Panc1 (cell line): ENCODE data around the gene ZFP14. TPM values are rescaled to one million over a fixed set of nuclear protein-coding genes. Genes with fewer than 3 reads are reported as not detected.
"Not testable (repeated sequence)": the region's sequence is repeated elsewhere in the genome, so short reads cannot be mapped to it uniquely, and the experiment has no call there.

Experiments used
- ATAC-seq: fragments of 200-7000 bp; cut with Tn5 transposase; 2 replicates; pipeline ENCODE4 v1.9.1; 2020; ENCODE audit warnings: mild to moderate bottlenecking, moderate library complexity
- BruUV-seq: library from RNA; stranded (reverse); fragments of 400-500 nt; replicated peaks from 2 replicates; lab custom pipeline; 2021; lab: Mats Ljungman, UMichigan
- CTCF ChIA-PET: fragments of 300-600 bp; sonication (Branson Sonifier 250); formaldehyde crosslinking; loops from one replicate; lab custom pipeline; 2022; ENCODE audit warnings: antibody characterized with exemption; lab: Charles Lee
- POLR2A ChIA-PET: fragments of 300-600 bp; sonication (Branson Sonifier 250); formaldehyde crosslinking; loops from one replicate; lab custom pipeline; 2022; ENCODE audit warnings: antibody characterized with exemption; lab: Charles Lee
- DNase-seq: peaks from one replicate; pipeline ENCODE4 v3.0.0-alpha.2; 2010; ENCODE audit warnings: low read depth, low spot score
- H3K27ac ChIP-seq: 2 replicates; pipeline ENCODE4 v1.5.1; 2011; ENCODE audit warnings: mild to moderate bottlenecking, low read length, inconsistent platforms
- H3K27me3 ChIP-seq: fragments of 200-500 bp; sonication (Bioruptor generic); 2 replicates; pipeline ENCODE4 v1.6.0; 2014; ENCODE audit warnings: low read length, inconsistent platforms; ENCODE audit not compliant: control insufficient read depth, insufficient read depth
- H3K36me3 ChIP-seq: fragments of 200-500 bp; sonication (Bioruptor generic); 2 replicates; pipeline ENCODE4 v1.5.1; 2014; ENCODE audit warnings: inconsistent platforms, mild to moderate bottlenecking, low read length, moderate library complexity; ENCODE audit not compliant: control insufficient read depth, insufficient read depth
- H3K4me1 ChIP-seq: 2 replicates; pipeline ENCODE4 v1.5.1; 2011; ENCODE audit warnings: inconsistent platforms, mild to moderate bottlenecking, low read length, moderate library complexity; ENCODE audit not compliant: control insufficient read depth, insufficient read depth
- H3K4me3 ChIP-seq, 2 experiments: 2 replicates each; pipeline ENCODE4 v1.5.1; 2011 to 2012; ENCODE audit warnings: low read depth in 2 of 2, low read length in 2 of 2, mild to moderate bottlenecking in 2 of 2, inconsistent platforms in 1 of 2, moderate library complexity in 1 of 2
- H3K9me3 ChIP-seq: fragments of 200-500 bp; sonication (Bioruptor generic); 2 replicates; pipeline ENCODE4 v1.5.1; 2014; ENCODE audit warnings: low read depth, mild to moderate bottlenecking, inconsistent platforms, low read length, moderate library complexity; ENCODE audit not compliant: control insufficient read depth, insufficient read depth
- in situ Hi-C: cut with HindIII; loops from 2 replicates; pipeline ENCODE4 v1.10.0; 2016; ENCODE audit warnings: low sequenced_read_pairs, low pct_unique_long_range_greater_than_20kb
- intact Hi-C: fragments of 100-400 bp; cut with micrococcal nuclease; formaldehyde crosslinking; loops from one replicate; pipeline ENCODE4 v1.10.0; 2022; ENCODE audit not compliant: unreplicated experiment
- total RNA-seq: library from RNA; stranded (reverse); gene quantifications from one replicate; pipeline ENCODE4 v1.2.1, GENCODE V29; 2021; ENCODE audit not compliant: unreplicated experiment

The ZFP14 gene
- total RNA-seq, 1 experiment from 2014 or later, result 3.3 TPM

DNA sequence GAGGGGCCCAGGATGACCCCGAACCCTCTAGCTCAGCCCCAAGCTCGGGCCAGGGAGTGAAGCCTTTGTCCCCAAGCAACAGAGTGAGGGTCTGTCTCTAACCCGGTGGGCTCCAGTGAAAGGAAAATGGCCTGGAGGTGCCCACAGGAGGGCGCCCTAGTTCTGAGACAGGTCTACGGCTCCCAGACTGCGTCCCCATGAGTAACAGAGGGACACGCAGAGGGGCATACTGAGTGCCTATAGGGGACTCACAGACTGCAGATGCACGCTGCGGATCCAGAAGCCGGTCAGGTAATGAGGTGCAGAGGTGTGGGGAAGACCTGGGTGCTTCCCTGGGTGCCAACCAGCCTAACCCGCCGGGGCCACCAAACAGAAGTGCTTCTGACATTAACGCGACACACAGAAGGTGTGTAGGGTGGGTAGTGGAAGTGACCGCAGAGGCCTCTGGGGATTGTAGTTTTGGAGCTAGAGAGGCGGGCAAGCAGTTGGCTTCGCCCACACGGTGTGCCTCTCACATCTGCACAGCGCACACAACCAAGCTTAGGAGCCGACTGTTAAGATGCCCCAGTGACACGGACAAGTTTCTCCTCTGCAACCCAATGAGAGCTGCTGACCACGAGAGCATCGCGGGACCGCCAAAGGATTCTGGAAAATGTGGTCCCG is 67.8 kb downstream of the ZFP14 start:
- H3K4me1 ChIP-seq, H3K9me3 ChIP-seq, BruUV-seq, DNase-seq, CTCF ChIA-PET, H3K27me3 ChIP-seq, H3K36me3 ChIP-seq, intact Hi-C loops, H3K27ac ChIP-seq, H3K4me3 ChIP-seq, POLR2A ChIA-PET, in situ Hi-C loops, ATAC-seq: not testable (repeated sequence)

- H3K36me3 ChIP-seq, in situ Hi-C loops, ATAC-seq, BruUV-seq, intact Hi-C loops, H3K9me3 ChIP-seq, DNase-seq, CTCF ChIA-PET, H3K4me3 ChIP-seq, POLR2A ChIA-PET, H3K27ac ChIP-seq, H3K4me1 ChIP-seq, H3K27me3 ChIP-seq: not testable (repeated sequence)
Observed at GRCh38 chr19:36310416-36310990, 68.5 kb downstream of the ZFP14 start.

DNA sequence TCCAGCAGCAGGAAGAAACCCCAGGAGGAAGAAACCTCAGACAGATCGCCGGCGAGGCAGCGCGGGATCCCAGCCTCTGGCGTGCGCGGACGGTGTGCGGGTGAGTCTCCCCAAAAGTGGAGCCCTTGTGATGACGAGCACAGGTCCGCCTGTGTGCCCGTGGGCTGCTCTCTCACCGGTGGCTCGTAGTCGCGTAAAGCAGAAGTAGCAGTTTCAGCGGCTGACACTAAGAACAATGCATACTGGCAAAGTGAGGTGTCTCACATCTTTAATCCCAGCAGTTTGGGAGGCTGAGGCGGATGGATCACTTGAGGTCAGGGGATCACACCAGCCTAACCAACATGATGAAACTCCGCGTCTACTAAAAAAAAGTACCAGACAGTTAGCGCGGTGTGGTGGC is 69.2 kb downstream of the ZFP14 start:
- H3K4me1 ChIP-seq, POLR2A ChIA-PET, in situ Hi-C loops, ATAC-seq, intact Hi-C loops, H3K36me3 ChIP-seq, BruUV-seq, H3K9me3 ChIP-seq, H3K27ac ChIP-seq, DNase-seq, CTCF ChIA-PET, H3K27me3 ChIP-seq, H3K4me3 ChIP-seq: not testable (repeated sequence)

DNA sequence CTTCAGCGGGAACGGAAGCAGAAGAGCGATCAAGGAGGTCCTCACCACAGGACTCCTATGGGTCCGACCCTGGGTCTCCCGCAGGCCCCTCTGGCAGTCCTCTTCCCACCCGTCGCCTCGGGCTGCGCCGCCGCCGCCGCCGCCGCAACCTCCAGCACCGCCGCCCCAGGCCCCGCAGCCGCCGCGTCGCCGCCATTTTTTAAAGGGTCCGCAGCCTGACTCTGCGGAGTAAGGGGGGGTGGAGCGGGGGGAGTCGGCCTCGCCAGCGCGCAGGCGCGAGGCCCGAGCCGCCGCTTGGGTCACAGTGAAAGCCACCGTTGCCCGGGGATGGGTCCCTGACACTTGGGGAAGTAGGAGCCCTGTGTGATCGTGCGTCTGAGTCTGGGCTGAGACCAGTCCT is 69.7 kb downstream of the ZFP14 start:
- DNase-seq, H3K9me3 ChIP-seq, in situ Hi-C loops, H3K27ac ChIP-seq, ATAC-seq, H3K4me3 ChIP-seq, H3K27me3 ChIP-seq, POLR2A ChIA-PET, intact Hi-C loops, H3K36me3 ChIP-seq, CTCF ChIA-PET, BruUV-seq, H3K4me1 ChIP-seq: not testable (repeated sequence)

DNA sequence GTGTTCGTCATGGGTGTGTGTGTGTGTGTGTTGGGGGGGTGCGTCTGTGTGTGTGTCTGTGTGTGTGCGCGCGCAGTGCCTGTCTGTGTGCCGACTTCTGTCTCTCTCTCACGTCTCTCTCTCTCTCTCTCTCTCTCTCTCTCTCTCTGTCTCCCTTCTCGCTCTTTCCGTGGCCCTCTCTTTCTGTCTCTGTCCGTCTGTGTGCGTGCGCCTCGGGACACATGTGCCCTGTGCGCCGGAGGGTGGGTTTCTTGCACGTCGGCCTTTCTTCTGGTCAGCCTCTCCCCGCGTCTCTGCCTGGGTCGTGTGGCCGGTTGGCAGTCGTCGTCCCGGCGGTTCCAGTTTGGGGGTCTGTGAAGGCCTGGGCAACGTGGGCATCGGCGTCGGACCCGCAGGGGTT is 86.7 kb downstream of the ZFP14 start:
- intact Hi-C loops, H3K4me1 ChIP-seq, DNase-seq, in situ Hi-C loops, CTCF ChIA-PET, H3K36me3 ChIP-seq, H3K9me3 ChIP-seq, H3K27ac ChIP-seq, POLR2A ChIA-PET, H3K4me3 ChIP-seq, H3K27me3 ChIP-seq, BruUV-seq, ATAC-seq: not testable (repeated sequence)

Other genes starting within 250 kb of the ZFP14 start
- gene CAPNS1, start 239.1 kb downstream of the ZFP14 start, total RNA-seq, result 1,158 TPM
- 0.33 TPM for gene COX7A1, start 226.8 kb downstream of the ZFP14 start, total RNA-seq
- gene ZNF565, start 164.5 kb downstream of the ZFP14 start, total RNA-seq, result 4.9 TPM
- gene ZNF146, start 164.1 kb downstream of the ZFP14 start, total RNA-seq, result 121 TPM
- gene ZFP82, start 39.4 kb upstream of the ZFP14 start, total RNA-seq, result 8.7 TPM
- gene ZNF566, start 110.4 kb upstream of the ZFP14 start, total RNA-seq, result 19.5 TPM
- 25.2 TPM for gene ZNF260, start 149.1 kb upstream of the ZFP14 start, total RNA-seq
- 15.6 TPM for gene ZNF529, start 194.1 kb upstream of the ZFP14 start, total RNA-seq
- gene ZNF382, start 226.1 kb upstream of the ZFP14 start, total RNA-seq, result 1.6 TPM